ENCODE measurements around the gene LRRC53. TPM values are rescaled to one million over a fixed set of nuclear protein-coding genes. Genes with fewer than 3 reads are reported as not detected.

The LRRC53 gene
- total RNA-seq, 1 experiment from 2014 or later, result not detected

GRCh38 chr1:74517599-74518051 lies 5.2 kb upstream of the LRRC53 start:
- no peak for DNase-seq (ENCODE audit: low read depth, low spot score)
- no peak for ATAC-seq

GRCh38 chr1:74513411-74514300 lies 1.2 kb upstream of the LRRC53 start:
- ChIA-PET CTCF (no interaction called here), POLR2A (no interaction called here)
- BruUV-seq (replicated peaks), result no TSS peak

More at GRCh38 chr1:74517599-74518051, 5.2 kb upstream of the LRRC53 start:
- intact Hi-C loops (cut with micrococcal nuclease; ENCODE audit: unreplicated experiment), result no loop called here
- Histone ChIP-seq H3K36me3 (ENCODE audit: control insufficient read depth, insufficient read depth, low read length) (no peaks in the 10 kb centered on the region), H3K27me3 (ENCODE audit: control insufficient read depth, insufficient read depth, low read length) (no peaks in the 10 kb centered on the region), H3K27ac (ENCODE audit: low read length) (no peak overlapping the region), H3K4me3 (ENCODE audit: low read depth in 2 of 2, low read length in 2 of 2) (no peak overlapping the region), H3K4me1 (ENCODE audit: control insufficient read depth, insufficient read depth, low read length) (no peaks in the 10 kb centered on the region), H3K9me3 (ENCODE audit: control insufficient read depth, insufficient read depth, low read depth, low read length) (no peaks in the 10 kb centered on the region)
- POLR2A ChIA-PET, result no interaction called here
- CTCF ChIA-PET, result no interaction called here
- TF ChIP-seq CTCF (IDR thresholded peaks at IDR 0.05) (no peak), SIN3A (IDR thresholded peaks at IDR 0.05; ENCODE audit: borderline replicate concordance, insufficient read depth, low read depth, low read length) (no peak)
- BruUV-seq (replicated peaks), result no TSS peak
- in situ Hi-C loops (cut with HindIII; ENCODE audit: low pct_unique_long_range_greater_than_20kb, low sequenced_read_pairs), result no loop called here

More at GRCh38 chr1:74513411-74514300, 1.2 kb upstream of the LRRC53 start:
- intact Hi-C loops (cut with micrococcal nuclease; ENCODE audit: unreplicated experiment) (no loop called here), in situ Hi-C loops (cut with HindIII; ENCODE audit: low pct_unique_long_range_greater_than_20kb, low sequenced_read_pairs) (no loop called here)
- H3K4me1 ChIP-seq (ENCODE audit: control insufficient read depth, insufficient read depth, low read length), result no peaks in the 10 kb centered on the region
- H3K4me3 ChIP-seq (ENCODE audit: low read depth in 2 of 2, low read length in 2 of 2), result no peak overlapping the region
- H3K27ac ChIP-seq (ENCODE audit: low read length), result no peak overlapping the region
- no peak for TF ChIP-seq REST (IDR thresholded peaks at IDR 0.05; ENCODE audit: insufficient read depth in 1 of 2, low read depth in 2 of 2, low read length in 1 of 2)
- TF ChIP-seq TCF7L2 (IDR thresholded peaks at IDR 0.05; ENCODE audit: low read depth, low read length), result no peak
- TF ChIP-seq POLR2AphosphoS5 (IDR thresholded peaks at IDR 0.05; ENCODE audit: low read depth, low read length), result no peak
- TF ChIP-seq SIN3A (IDR thresholded peaks at IDR 0.05; ENCODE audit: borderline replicate concordance, insufficient read depth, low read depth, low read length), result no peak
- no peak for TF ChIP-seq CTCF (IDR thresholded peaks at IDR 0.05)
- ATAC-seq, result no peak
- no peaks in the 10 kb centered on the region for H3K36me3 ChIP-seq (ENCODE audit: control insufficient read depth, insufficient read depth, low read length)
- no peaks in the 10 kb centered on the region for H3K27me3 ChIP-seq (ENCODE audit: control insufficient read depth, insufficient read depth, low read length)
- DNase-seq (ENCODE audit: low read depth, low spot score), result no peak
- H3K9me3 ChIP-seq (ENCODE audit: control insufficient read depth, insufficient read depth, low read depth, low read length), result no peaks in the 10 kb centered on the region
